Measurements from ENCODE around the gene NEU4. TPM values are rescaled to one million over a fixed set of nuclear protein-coding genes. Genes with fewer than 3 reads are reported as not detected.

Gene NEU4
- total RNA-seq, 1 donor: not detected

DNA sequence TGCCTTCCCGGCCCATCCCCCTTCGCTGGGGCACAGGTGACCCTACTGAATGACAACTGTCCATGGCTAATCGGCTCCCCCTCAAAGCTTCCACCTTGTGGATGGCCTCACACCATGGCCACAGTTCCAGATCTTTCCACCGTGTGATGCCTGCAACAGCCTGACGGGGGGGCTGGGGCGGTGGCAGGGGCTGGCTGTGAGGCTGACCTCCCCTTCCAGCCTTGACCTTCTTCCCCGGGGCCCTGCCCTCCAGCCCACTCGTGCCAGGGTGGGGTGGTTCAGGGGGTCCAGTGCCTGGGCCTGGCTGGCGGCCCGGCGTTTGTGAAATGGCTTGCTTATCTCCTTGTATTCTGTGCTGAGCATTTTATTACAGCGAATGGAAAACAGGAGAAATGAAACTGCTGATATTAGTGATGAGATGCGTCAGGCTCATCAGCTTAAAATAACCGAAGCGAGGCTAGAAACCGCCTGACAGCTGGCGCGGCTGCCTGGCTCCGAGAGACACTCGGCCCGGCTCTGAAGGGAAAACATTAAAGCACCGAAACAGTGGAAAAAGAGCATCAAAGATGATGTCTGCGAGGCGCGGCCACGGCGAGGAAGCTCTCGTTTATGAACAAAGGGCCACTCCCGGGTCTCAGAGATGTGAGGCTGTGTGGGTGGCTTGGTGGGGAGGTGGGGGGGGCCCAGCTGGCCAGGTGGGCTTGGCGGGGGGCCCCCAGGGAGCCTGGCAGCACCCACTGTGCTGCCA lies 50.6 kb downstream of the NEU4 start:
- Histone ChIP-seq H3K4me1 (ENCODE audit: insufficient read depth, low read length) (no peaks in the 10 kb centered on the region), H4K20me1 (ENCODE audit: insufficient read depth, low read length) (no peaks in the 10 kb centered on the region), H2AFZ (ENCODE audit: low read length) (no peak overlapping the region), H3K79me2 (ENCODE audit: insufficient read depth, low read length) (no peaks in the 10 kb centered on the region), H3K27me3 (ENCODE audit: insufficient read depth, low read length) (peaks cover 2% of the 10 kb centered on the region), H3K36me3 (ENCODE audit: insufficient read depth, low read length) (no peaks in the 10 kb centered on the region), H3K27ac (ENCODE audit: low read depth, low read length) (no peak overlapping the region), H3K4me2 (ENCODE audit: insufficient read depth, low read length) (peak overlapping the region; percentile 55), H3K4me3 (ENCODE audit: insufficient read depth, low read length) (peak overlapping the region; percentile 30), H3K9me3 (ENCODE audit: low read depth, low read length) (no peaks in the 10 kb centered on the region)
- peak; percentile 93 for DNase-seq (ENCODE audit: insufficient read length, low spot score, missing footprints)
- TF ChIP-seq, protein P1, sequence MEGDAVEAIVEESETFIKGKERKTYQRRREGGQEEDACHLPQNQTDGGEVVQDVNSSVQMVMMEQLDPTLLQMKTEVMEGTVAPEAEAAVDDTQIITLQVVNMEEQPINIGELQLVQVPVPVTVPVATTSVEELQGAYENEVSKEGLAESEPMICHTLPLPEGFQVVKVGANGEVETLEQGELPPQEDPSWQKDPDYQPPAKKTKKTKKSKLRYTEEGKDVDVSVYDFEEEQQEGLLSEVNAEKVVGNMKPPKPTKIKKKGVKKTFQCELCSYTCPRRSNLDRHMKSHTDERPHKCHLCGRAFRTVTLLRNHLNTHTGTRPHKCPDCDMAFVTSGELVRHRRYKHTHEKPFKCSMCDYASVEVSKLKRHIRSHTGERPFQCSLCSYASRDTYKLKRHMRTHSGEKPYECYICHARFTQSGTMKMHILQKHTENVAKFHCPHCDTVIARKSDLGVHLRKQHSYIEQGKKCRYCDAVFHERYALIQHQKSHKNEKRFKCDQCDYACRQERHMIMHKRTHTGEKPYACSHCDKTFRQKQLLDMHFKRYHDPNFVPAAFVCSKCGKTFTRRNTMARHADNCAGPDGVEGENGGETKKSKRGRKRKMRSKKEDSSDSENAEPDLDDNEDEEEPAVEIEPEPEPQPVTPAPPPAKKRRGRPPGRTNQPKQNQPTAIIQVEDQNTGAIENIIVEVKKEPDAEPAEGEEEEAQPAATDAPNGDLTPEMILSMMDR (IDR thresholded peaks at IDR 0.05; ENCODE audit: extremely low read depth, low read depth, low read length): peak; percentile 15

DNA sequence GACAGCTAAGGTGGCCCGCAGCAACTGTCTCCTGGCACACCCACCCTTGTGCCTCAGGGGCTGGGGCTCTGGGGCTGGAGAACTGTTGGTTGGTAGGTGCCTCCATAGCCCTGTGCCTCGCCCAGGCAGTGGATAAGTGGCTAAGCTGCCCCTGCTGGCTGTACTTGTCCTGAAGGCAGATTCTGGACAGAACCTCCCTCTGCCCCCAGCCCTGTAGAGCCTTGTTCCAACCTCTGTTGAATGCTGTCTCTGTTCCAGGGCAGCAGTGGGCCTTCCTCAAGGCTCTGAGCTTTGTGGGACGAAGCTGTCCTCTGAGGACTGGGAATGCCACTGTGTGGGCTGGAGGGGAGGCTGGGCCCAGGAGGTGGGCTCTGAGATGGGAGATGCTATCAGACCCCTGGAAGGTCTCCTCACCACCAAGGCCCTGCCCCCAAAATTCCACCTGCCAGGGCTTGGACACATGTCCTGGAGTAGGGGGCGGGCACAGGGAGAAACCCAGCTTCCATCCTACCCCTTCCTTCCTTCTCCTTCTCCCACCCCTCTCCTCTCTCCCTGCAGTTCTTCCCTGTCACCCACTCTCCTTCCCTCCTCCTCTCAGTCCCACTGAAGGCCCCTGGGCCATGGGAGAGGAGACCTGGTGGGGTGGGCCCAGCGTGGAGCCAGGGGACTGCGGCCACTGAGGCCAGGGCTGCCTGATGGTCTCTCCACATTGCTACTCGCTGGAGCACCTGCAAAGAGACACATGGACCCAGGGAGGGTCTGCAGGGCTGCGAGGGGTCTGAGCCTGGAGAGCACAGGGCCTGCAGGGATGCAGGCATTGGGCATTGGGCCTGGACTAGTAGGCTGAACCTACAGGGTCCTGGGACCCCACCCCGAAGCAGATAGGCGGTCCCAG lies 51.4 kb downstream of the NEU4 start:
- Histone ChIP-seq H3K4me1 (ENCODE audit: insufficient read depth, low read length) (no peaks in the 10 kb centered on the region), H2AFZ (ENCODE audit: low read length) (no peak overlapping the region), H4K20me1 (ENCODE audit: insufficient read depth, low read length) (no peaks in the 10 kb centered on the region), H3K79me2 (ENCODE audit: insufficient read depth, low read length) (no peaks in the 10 kb centered on the region), H3K27ac (ENCODE audit: low read depth, low read length) (no peak overlapping the region), H3K4me2 (ENCODE audit: insufficient read depth, low read length) (peak overlapping the region; percentile 55), H3K36me3 (ENCODE audit: insufficient read depth, low read length) (no peaks in the 10 kb centered on the region), H3K27me3 (ENCODE audit: insufficient read depth, low read length) (peaks cover 3% of the 10 kb centered on the region), H3K4me3 (ENCODE audit: insufficient read depth, low read length) (no peak overlapping the region), H3K9me3 (ENCODE audit: low read depth, low read length) (no peaks in the 10 kb centered on the region)
- peak; percentile 91 for DNase-seq (ENCODE audit: insufficient read length, low spot score, missing footprints)
- TF ChIP-seq, protein P1 (IDR thresholded peaks at IDR 0.05; ENCODE audit: extremely low read depth, low read depth, low read length): no peak

DNA sequence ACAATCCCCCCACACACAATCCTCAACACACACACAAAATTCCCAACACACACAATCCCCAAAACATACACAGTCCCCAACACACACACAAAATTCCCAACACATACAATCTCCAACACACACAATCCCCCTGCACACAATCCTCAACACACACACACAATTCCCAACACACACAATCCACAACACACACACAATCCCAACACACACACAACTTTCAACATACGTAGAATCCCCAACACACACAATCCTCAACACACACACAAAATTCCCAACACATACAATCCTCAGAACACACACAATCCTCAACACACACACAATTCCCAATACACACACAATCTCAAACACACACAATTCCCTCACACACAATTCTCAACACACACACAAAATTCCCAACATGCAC lies 52.3 kb downstream of the NEU4 start:
- H3K4me2 ChIP-seq (ENCODE audit: insufficient read depth, low read length): no peak overlapping the region
- no peak overlapping the region for H2AFZ ChIP-seq (ENCODE audit: low read length)
- no peak for DNase-seq (ENCODE audit: insufficient read length, low spot score, missing footprints)
- TF ChIP-seq, protein P1 (IDR thresholded peaks at IDR 0.05; ENCODE audit: extremely low read depth, low read depth, low read length): no peak
- H3K4me1 ChIP-seq (ENCODE audit: insufficient read depth, low read length): no peaks in the 10 kb centered on the region
- no peak overlapping the region for H3K4me3 ChIP-seq (ENCODE audit: insufficient read depth, low read length)
- H3K36me3 ChIP-seq (ENCODE audit: insufficient read depth, low read length): no peaks in the 10 kb centered on the region
- no peaks in the 10 kb centered on the region for H4K20me1 ChIP-seq (ENCODE audit: insufficient read depth, low read length)
- no peaks in the 10 kb centered on the region for H3K9me3 ChIP-seq (ENCODE audit: low read depth, low read length)
- peaks cover 9% of the 10 kb centered on the region for H3K27me3 ChIP-seq (ENCODE audit: insufficient read depth, low read length)
- no peaks in the 10 kb centered on the region for H3K79me2 ChIP-seq (ENCODE audit: insufficient read depth, low read length)
- no peak overlapping the region for H3K27ac ChIP-seq (ENCODE audit: low read depth, low read length)

DNA sequence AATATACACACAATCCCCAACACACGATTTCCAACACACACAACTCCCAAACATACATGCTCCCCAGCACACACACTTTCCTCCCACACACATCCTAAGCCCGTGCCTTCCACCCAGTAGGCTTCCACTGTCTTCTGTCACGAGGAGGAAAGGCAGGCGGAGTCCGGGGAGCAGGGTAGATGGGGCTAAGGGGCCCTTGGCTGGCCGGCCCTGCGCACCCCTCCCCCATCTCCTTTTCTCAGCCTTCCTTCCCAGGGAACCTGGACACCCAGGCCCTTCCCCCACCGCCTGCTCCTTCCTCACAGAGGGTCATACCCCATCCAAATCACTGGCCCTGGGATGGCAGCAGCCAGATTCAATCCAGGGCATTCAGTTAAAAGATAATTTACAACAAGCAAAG lies 53.1 kb downstream of the NEU4 start:
- peaks cover 16% of the 10 kb centered on the region for H3K27me3 ChIP-seq (ENCODE audit: insufficient read depth, low read length)
- H3K9me3 ChIP-seq (ENCODE audit: low read depth, low read length): no peaks in the 10 kb centered on the region
- TF ChIP-seq, protein P1 (IDR thresholded peaks at IDR 0.05; ENCODE audit: extremely low read depth, low read depth, low read length): no peak
- H3K4me2 ChIP-seq (ENCODE audit: insufficient read depth, low read length): no peak overlapping the region
- no peaks in the 10 kb centered on the region for H3K79me2 ChIP-seq (ENCODE audit: insufficient read depth, low read length)
- H3K27ac ChIP-seq (ENCODE audit: low read depth, low read length): no peak overlapping the region
- H3K4me1 ChIP-seq (ENCODE audit: insufficient read depth, low read length): no peaks in the 10 kb centered on the region
- H4K20me1 ChIP-seq (ENCODE audit: insufficient read depth, low read length): no peaks in the 10 kb centered on the region
- no peaks in the 10 kb centered on the region for H3K36me3 ChIP-seq (ENCODE audit: insufficient read depth, low read length)
- no peak overlapping the region for H3K4me3 ChIP-seq (ENCODE audit: insufficient read depth, low read length)
- no peak overlapping the region for H2AFZ ChIP-seq (ENCODE audit: low read length)
- peak; percentile 62 for DNase-seq (ENCODE audit: insufficient read length, low spot score, missing footprints)

All from osteoblast (primary cell).